Hepatocyte (in vitro differentiated cells): ENCODE measurements around the gene PTPRN2.

ENCODE experiments used
- EZH2 ChIP-seq: fragments of 200-600 bp; sonication (generic); IDR thresholded peaks from 2 replicates; pipeline ENCODE4 v1.6.1; 2016; ENCODE audit warnings: antibody characterized with exemption, mild to moderate bottlenecking, borderline replicate concordance
- TF ChIP-seq, protein P1 (sequence below): fragments of 200-600 bp; sonication (generic); IDR thresholded peaks from 2 replicates; pipeline ENCODE4 v1.5.1; 2016; ENCODE audit warnings: antibody characterized with exemption, mild to moderate bottlenecking; ENCODE audit not compliant: poor library complexity

DNA sequence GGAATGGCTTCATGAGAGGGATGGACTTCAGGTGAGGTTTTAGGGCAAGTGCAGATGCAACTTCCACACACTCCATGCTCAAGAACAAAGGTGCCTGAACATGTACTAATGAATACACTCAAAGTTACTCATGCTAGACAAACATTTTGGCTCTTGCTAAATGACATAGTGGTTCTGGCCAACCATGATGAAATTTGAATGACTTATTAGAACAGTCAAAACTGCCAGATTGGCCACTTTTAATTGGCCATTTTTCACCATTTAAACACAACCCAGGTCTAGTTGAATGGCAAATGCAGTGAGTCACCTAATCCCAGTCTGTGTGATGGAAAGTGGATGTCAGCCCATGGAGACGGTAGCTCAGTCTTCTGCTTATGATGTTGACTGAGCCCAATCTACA lies 4.9 kb upstream of the PTPRN2 start:
- TF ChIP-seq, protein P1, sequence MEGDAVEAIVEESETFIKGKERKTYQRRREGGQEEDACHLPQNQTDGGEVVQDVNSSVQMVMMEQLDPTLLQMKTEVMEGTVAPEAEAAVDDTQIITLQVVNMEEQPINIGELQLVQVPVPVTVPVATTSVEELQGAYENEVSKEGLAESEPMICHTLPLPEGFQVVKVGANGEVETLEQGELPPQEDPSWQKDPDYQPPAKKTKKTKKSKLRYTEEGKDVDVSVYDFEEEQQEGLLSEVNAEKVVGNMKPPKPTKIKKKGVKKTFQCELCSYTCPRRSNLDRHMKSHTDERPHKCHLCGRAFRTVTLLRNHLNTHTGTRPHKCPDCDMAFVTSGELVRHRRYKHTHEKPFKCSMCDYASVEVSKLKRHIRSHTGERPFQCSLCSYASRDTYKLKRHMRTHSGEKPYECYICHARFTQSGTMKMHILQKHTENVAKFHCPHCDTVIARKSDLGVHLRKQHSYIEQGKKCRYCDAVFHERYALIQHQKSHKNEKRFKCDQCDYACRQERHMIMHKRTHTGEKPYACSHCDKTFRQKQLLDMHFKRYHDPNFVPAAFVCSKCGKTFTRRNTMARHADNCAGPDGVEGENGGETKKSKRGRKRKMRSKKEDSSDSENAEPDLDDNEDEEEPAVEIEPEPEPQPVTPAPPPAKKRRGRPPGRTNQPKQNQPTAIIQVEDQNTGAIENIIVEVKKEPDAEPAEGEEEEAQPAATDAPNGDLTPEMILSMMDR, result no peak
- TF ChIP-seq EZH2, result no peak
